NCI-H69 (cell line): ENCODE measurements around the gene MAGEB3.
"Not testable (repeated sequence)": the region's sequence is repeated elsewhere in the genome, so short reads cannot be mapped to it uniquely, and the experiment has no call there.

Experiments used
- DNase-seq: peaks from one replicate; lab custom pipeline; 2025; lab: John Stamatoyannopoulos, UW

The MAGEB3 gene

GRCh38 chrX:30230395-30230794, at the start of gene MAGEB3:
Gene MAGEB3, plus strand, starts transcription at chrX:30230657. Its CDS starts 5,268 bp downstream, at chrX:30235925.
- DNase-seq: no peak

GRCh38 chrX:30181353-30181752, 49.1 kb upstream of the MAGEB3 start:
- no peak for DNase-seq

GRCh38 chrX:30183554-30183953, 46.9 kb upstream of the MAGEB3 start:
- DNase-seq: no peak

GRCh38 chrX:30190426-30190825, 40.0 kb upstream of the MAGEB3 start:
- no peak for DNase-seq

GRCh38 chrX:30193910-30194309, 36.5 kb upstream of the MAGEB3 start:
- not testable (repeated sequence) for DNase-seq

- DNase-seq: no peak
Measured at GRCh38 chrX:30196322-30196721, 34.1 kb upstream of the MAGEB3 start.

- no peak for DNase-seq
Measured at GRCh38 chrX:30212172-30212571, 18.3 kb upstream of the MAGEB3 start.

GRCh38 chrX:30215357-30215843, 15.1 kb upstream of the MAGEB3 start, which contains the start of gene MAGEB2:
Gene MAGEB2, plus strand, starts transcription at chrX:30215563. Its CDS starts 3,018 bp downstream, at chrX:30218581.
- no peak for DNase-seq

- no peak for DNase-seq
Measured at GRCh38 chrX:30217465-30217864, 13.0 kb upstream of the MAGEB3 start.

GRCh38 chrX:30219372-30219771, 11.1 kb upstream of the MAGEB3 start:
- no peak for DNase-seq

- no peak for DNase-seq
Measured at GRCh38 chrX:30220661-30221060, 9.8 kb upstream of the MAGEB3 start.

GRCh38 chrX:30224536-30224935, 5.9 kb upstream of the MAGEB3 start:
- DNase-seq: no peak

GRCh38 chrX:30228526-30228925, 1.9 kb upstream of the MAGEB3 start:
- DNase-seq: no peak

- no peak for DNase-seq
Measured at GRCh38 chrX:30241724-30242415, 11.4 kb downstream of the MAGEB3 start, which contains the start of gene MAGEB4. Gene MAGEB4, plus strand, starts transcription at chrX:30242000. Its CDS starts 136 bp downstream, at chrX:30242136.

GRCh38 chrX:30246769-30247489, 16.5 kb downstream of the MAGEB3 start, which contains the start of gene MAGEB1:
Gene MAGEB1, plus strand, starts transcription at chrX:30247146. Its CDS starts 3,348 bp downstream, at chrX:30250494.
- no peak for DNase-seq

GRCh38 chrX:30248854-30249253, 18.4 kb downstream of the MAGEB3 start:
- no peak for DNase-seq

- no peak for DNase-seq
Measured at GRCh38 chrX:30253257-30253656, 22.8 kb downstream of the MAGEB3 start.

GRCh38 chrX:30259927-30260326, 29.5 kb downstream of the MAGEB3 start:
- DNase-seq: no peak

GRCh38 chrX:30261012-30261411, 30.6 kb downstream of the MAGEB3 start:
- DNase-seq: no peak

- DNase-seq: no peak
Measured at GRCh38 chrX:30262763-30263162, 32.3 kb downstream of the MAGEB3 start.

GRCh38 chrX:30270639-30271038, 40.2 kb downstream of the MAGEB3 start:
- DNase-seq: no peak

GRCh38 chrX:30275498-30275897, 45.0 kb downstream of the MAGEB3 start:
- no peak for DNase-seq

GRCh38 chrX:30278365-30278764, 47.9 kb downstream of the MAGEB3 start:
- no peak for DNase-seq
